ENCODE measurements around the gene SUPT3H. TPM values are rescaled to one million over a fixed set of nuclear protein-coding genes. Genes with fewer than 3 reads are reported as not detected.

Gene SUPT3H
- total and polyA plus RNA-seq, 2 experiments from 2014 or later: 12.4 to 19.4 TPM

GRCh38 chr6:44989391-44989790, 388.3 kb downstream of the SUPT3H start:
- no peak for TF ChIP-seq CTCF (IDR thresholded peaks at IDR 0.05; ENCODE audit: low read depth, low read length)
- no peaks in the 10 kb centered on the region for H3K9me3 ChIP-seq (ENCODE audit: low read depth)
- no peaks in the 10 kb centered on the region for H3K4me1 ChIP-seq (ENCODE audit: low read depth)
- no peak for DNase-seq (ENCODE audit: low read depth in 1 of 2, low spot score in 1 of 2)
- H3K27ac ChIP-seq: no peak overlapping the region
- H3K4me3 ChIP-seq: no peak overlapping the region
- no peaks in the 10 kb centered on the region for H3K27me3 ChIP-seq
- H3K36me3 ChIP-seq: no peaks in the 10 kb centered on the region

- Histone ChIP-seq H3K27me3 (no peaks in the 10 kb centered on the region), H3K4me1 (ENCODE audit: low read depth) (no peaks in the 10 kb centered on the region), H3K27ac (no peak overlapping the region), H3K36me3 (no peaks in the 10 kb centered on the region), H3K4me3 (no peak overlapping the region), H3K9me3 (ENCODE audit: low read depth) (no peaks in the 10 kb centered on the region)
- TF ChIP-seq CTCF (IDR thresholded peaks at IDR 0.05; ENCODE audit: low read depth, low read length): no peak
- no peak for DNase-seq (ENCODE audit: low read depth in 1 of 2, low spot score in 1 of 2)
Measured at GRCh38 chr6:44985006-44985405, 392.7 kb downstream of the SUPT3H start.

GRCh38 chr6:44983467-44984365, 394.0 kb downstream of the SUPT3H start:
- H3K4me3 ChIP-seq: no peak overlapping the region
- H3K4me1 ChIP-seq (ENCODE audit: low read depth): no peaks in the 10 kb centered on the region
- TF ChIP-seq CTCF (IDR thresholded peaks at IDR 0.05; ENCODE audit: low read depth, low read length): no peak
- no peaks in the 10 kb centered on the region for H3K27me3 ChIP-seq
- DNase-seq (ENCODE audit: low read depth in 1 of 2, low spot score in 1 of 2): no peak
- no peaks in the 10 kb centered on the region for H3K36me3 ChIP-seq
- H3K9me3 ChIP-seq (ENCODE audit: low read depth): no peaks in the 10 kb centered on the region
- no peak overlapping the region for H3K27ac ChIP-seq

GRCh38 chr6:44980841-44981240, 396.9 kb downstream of the SUPT3H start:
- Histone ChIP-seq H3K4me3 (no peak overlapping the region), H3K27me3 (no peaks in the 10 kb centered on the region), H3K27ac (no peak overlapping the region), H3K36me3 (no peaks in the 10 kb centered on the region), H3K4me1 (ENCODE audit: low read depth) (peaks cover 4% of the 10 kb centered on the region), H3K9me3 (ENCODE audit: low read depth) (no peaks in the 10 kb centered on the region)
- DNase-seq (ENCODE audit: low read depth in 1 of 2, low spot score in 1 of 2): no peak
- TF ChIP-seq CTCF (IDR thresholded peaks at IDR 0.05; ENCODE audit: low read depth, low read length): no peak

GRCh38 chr6:44976677-44977641, 400.8 kb downstream of the SUPT3H start:
- peak in 1 of 2 donors; percentile 47 for DNase-seq (ENCODE audit: low read depth in 1 of 2, low spot score in 1 of 2)
- Histone ChIP-seq H3K36me3 (no peaks in the 10 kb centered on the region), H3K9me3 (ENCODE audit: low read depth) (no peaks in the 10 kb centered on the region), H3K27me3 (no peaks in the 10 kb centered on the region), H3K4me3 (no peak overlapping the region), H3K4me1 (ENCODE audit: low read depth) (peaks cover 4% of the 10 kb centered on the region), H3K27ac (no peak overlapping the region)
- TF ChIP-seq CTCF (IDR thresholded peaks at IDR 0.05; ENCODE audit: low read depth, low read length): no peak
